RWPE2 (cell line): ENCODE results near the gene PTPN9.

Experiments used
- ATAC-seq: fragments of 200-7000 bp; cut with Tn5 transposase; 3 replicates; pipeline ENCODE4 v1.9.1; 2021; ENCODE audit warnings: low read depth
- DNase-seq: peaks from one replicate; pipeline ENCODE4 v3.0.0-alpha.2; 2020; ENCODE audit warnings: low spot score
- H3K27ac ChIP-seq: fragments of 450-650 bp; 2 replicates; pipeline ENCODE4 v1.5.1; 2017; ENCODE audit warnings: mild to moderate bottlenecking; ENCODE audit not compliant: poor library complexity, severe bottlenecking
- H3K27me3 ChIP-seq: fragments of 250-450 bp; sonication (Bioruptor Pico); 2 replicates; pipeline ENCODE4 v1.5.1; 2021; ENCODE audit warnings: mild to moderate bottlenecking, moderate library complexity; ENCODE audit not compliant: insufficient read depth, poor library complexity, severe bottlenecking
- H3K36me3 ChIP-seq: fragments of 250-450 bp; sonication (Bioruptor Pico); 2 replicates; pipeline ENCODE4 v1.5.1; 2020; ENCODE audit warnings: low read depth, mild to moderate bottlenecking, moderate library complexity
- H3K4me1 ChIP-seq: fragments of 250-450 bp; sonication (Bioruptor Pico); 2 replicates; pipeline ENCODE4 v1.5.1; 2021; ENCODE audit warnings: mild to moderate bottlenecking, moderate library complexity; ENCODE audit not compliant: insufficient read depth, poor library complexity, severe bottlenecking
- H3K4me3 ChIP-seq: fragments of 250-450 bp; sonication (Bioruptor Pico); 2 replicates; pipeline ENCODE4 v1.5.1; 2021; ENCODE audit warnings: mild to moderate bottlenecking, moderate library complexity; ENCODE audit not compliant: severe bottlenecking
- H3K9me3 ChIP-seq: fragments of 250-450 bp; sonication (Bioruptor Pico); 2 replicates; pipeline ENCODE4 v1.5.1; 2021; ENCODE audit warnings: mild to moderate bottlenecking, moderate library complexity; ENCODE audit not compliant: severe bottlenecking
- CTCF ChIP-seq: fragments of 450-650 bp; IDR thresholded peaks from one replicate; pipeline ENCODE4 v1.5.1; 2017; ENCODE audit warnings: mild to moderate bottlenecking, moderate library complexity; ENCODE audit not compliant: poor library complexity, severe bottlenecking

PTPN9 gene

GRCh38 chr15:75578948-75579920 lies at the start of gene PTPN9:
PTPN9 (minus strand) TSS chr15:75579315; CDS start chr15:75578776, 539 bp downstream.
- Histone ChIP-seq H3K4me1 (peaks cover 6% of the 10 kb centered on the region), H3K27ac (peak within 1 kb of the TSS; percentile 78), H3K4me3 (peak within 1 kb of the TSS; percentile 94), H3K36me3 (no peaks in the 10 kb centered on the region), H3K9me3 (no peaks in the 10 kb centered on the region), H3K27me3 (no peaks in the 10 kb centered on the region)
- ATAC-seq (peak; percentile 74), DNase-seq (peak; percentile 88)
- TF ChIP-seq CTCF = peak; percentile 94

DNA sequence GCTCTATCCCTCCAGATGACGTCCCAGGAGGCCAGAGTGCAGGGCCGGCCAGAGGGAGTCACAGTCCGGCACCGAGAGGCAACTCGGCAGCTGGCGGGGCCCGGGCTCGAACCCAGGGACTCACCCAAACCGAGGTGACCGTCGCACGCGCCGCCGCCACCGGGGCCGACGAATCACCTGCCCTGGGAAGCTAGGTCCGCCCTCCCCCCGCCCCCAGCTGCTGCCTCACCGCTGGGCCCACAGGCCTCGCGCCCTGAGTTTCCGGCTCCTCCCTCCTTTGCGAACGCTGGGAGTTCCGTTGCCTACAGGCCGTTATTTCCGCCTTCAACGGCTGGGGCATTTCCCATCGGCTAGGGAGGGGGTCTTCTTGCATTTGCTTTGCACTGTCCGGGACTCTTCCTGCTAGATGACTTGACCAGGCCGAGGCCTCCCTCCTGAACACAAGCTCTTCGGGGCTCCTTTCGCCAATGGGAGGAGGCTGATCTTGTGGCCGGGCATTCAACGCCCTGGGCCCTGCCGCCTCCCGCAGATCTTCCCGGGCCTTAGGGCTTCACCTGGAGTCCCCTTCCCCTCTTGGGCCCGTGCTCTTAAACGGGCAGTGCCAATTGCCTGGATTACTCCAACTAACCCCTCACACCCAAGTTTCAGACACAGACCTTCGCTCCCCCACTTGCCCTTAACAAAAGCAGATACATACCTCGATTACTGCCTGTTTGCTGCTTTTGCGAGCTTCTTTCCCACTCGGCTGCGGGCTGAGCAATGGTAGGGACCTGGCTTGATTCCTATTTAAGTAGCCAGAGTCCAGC lies 46.6 kb upstream of the PTPN9 start, which contains the start of gene SNUPN:
TSS of gene SNUPN (minus strand) at position 184 of the 806 bp plus-strand sequence. CDS start 4,674 bp downstream, outside the sequence.
- no peaks in the 10 kb centered on the region for H3K9me3 ChIP-seq
- ATAC-seq (peak; percentile 84), DNase-seq (peak; percentile 95)
- peaks cover 26% of the 10 kb centered on the region for H3K4me1 ChIP-seq
- no peak for TF ChIP-seq CTCF
- H3K36me3 ChIP-seq = no peaks in the 10 kb centered on the region
- peak within 1 kb of the TSS; percentile 90 for H3K27ac ChIP-seq
- no peaks in the 10 kb centered on the region for H3K27me3 ChIP-seq
- peak within 1 kb of the TSS; percentile 86 for H3K4me3 ChIP-seq

DNA sequence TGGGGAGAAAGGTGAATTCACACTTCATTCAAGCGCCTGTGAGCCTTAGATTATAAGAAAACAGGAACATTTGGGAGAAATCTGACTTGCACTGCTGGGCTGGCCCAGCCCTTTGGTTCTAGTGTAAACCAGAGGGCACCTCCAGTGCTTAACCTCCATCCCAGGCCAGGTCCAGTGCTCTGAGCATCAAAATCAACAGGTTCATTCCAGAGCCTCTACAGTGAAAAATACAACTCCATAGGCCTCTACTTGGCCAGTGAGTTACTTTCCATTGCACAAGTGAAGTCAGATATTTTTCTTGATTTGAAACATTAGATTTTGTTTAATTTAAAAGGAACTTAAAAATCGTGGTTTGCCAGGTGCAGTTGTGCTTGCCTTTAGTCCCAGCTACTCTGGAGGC lies 43.4 kb upstream of the PTPN9 start:
- no peak for ATAC-seq
- peaks cover 28% of the 10 kb centered on the region for H3K4me1 ChIP-seq
- no peak for TF ChIP-seq CTCF
- no peak overlapping the region for H3K4me3 ChIP-seq
- DNase-seq = no peak
- no peaks in the 10 kb centered on the region for H3K27me3 ChIP-seq
- H3K27ac ChIP-seq = peak overlapping the region; percentile 67
- no peaks in the 10 kb centered on the region for H3K9me3 ChIP-seq
- H3K36me3 ChIP-seq = peaks cover 31% of the 10 kb centered on the region

- H3K27me3 ChIP-seq = no peaks in the 10 kb centered on the region
- H3K27ac ChIP-seq = peak overlapping the region; percentile 67
- DNase-seq (peak; percentile 85), ATAC-seq (peak; percentile 66)
- peaks cover 47% of the 10 kb centered on the region for H3K36me3 ChIP-seq
- peak; percentile 24 for TF ChIP-seq CTCF
- H3K9me3 ChIP-seq = no peaks in the 10 kb centered on the region
- H3K4me1 ChIP-seq = peaks cover 18% of the 10 kb centered on the region
- no peak overlapping the region for H3K4me3 ChIP-seq
Measured at GRCh38 chr15:75620841-75621391, 41.8 kb upstream of the PTPN9 start.
